Raji (cell line): ENCODE data around the gene MTG2.

ENCODE experiments used
- POLR2A ChIP-seq: IDR thresholded peaks from 2 replicates; pipeline ENCODE4 v1.6.1; 2011; ENCODE audit warnings: low read depth, low read length, control low read depth; ENCODE audit not compliant: insufficient read depth

MTG2 gene

GRCh38 chr20:62179162-62179504 is 3.7 kb upstream of the MTG2 start:
- TF ChIP-seq POLR2A, result no peak

- TF ChIP-seq POLR2A, result no peak
Measured at GRCh38 chr20:62181808-62182207, 1.0 kb upstream of the MTG2 start.

GRCh38 chr20:62183426-62184142 is 756 bp downstream of the MTG2 start:
- no peak for TF ChIP-seq POLR2A

- no peak for TF ChIP-seq POLR2A
Measured at GRCh38 chr20:62186096-62186426, 3.2 kb downstream of the MTG2 start.

GRCh38 chr20:62186887-62187866 is 4.3 kb downstream of the MTG2 start:
- TF ChIP-seq POLR2A, result no peak

- no peak for TF ChIP-seq POLR2A
Measured at GRCh38 chr20:62190639-62191411, 8.0 kb downstream of the MTG2 start.

- TF ChIP-seq POLR2A, result no peak
Measured at GRCh38 chr20:62191781-62192559, 9.1 kb downstream of the MTG2 start.

- TF ChIP-seq POLR2A, result no peak
Measured at GRCh38 chr20:62192635-62193034, 9.8 kb downstream of the MTG2 start.

- TF ChIP-seq POLR2A, result no peak
Measured at GRCh38 chr20:62193079-62194025, 10.5 kb downstream of the MTG2 start.

GRCh38 chr20:62195075-62195405 is 12.2 kb downstream of the MTG2 start:
- no peak for TF ChIP-seq POLR2A

GRCh38 chr20:62195736-62196135 is 12.9 kb downstream of the MTG2 start:
- no peak for TF ChIP-seq POLR2A

- TF ChIP-seq POLR2A, result no peak
Measured at GRCh38 chr20:62196286-62196685, 13.5 kb downstream of the MTG2 start.

GRCh38 chr20:62197311-62197710 is 14.5 kb downstream of the MTG2 start:
- no peak for TF ChIP-seq POLR2A

- TF ChIP-seq POLR2A, result no peak
Measured at GRCh38 chr20:62197801-62198200, 15.0 kb downstream of the MTG2 start.
